Epithelial cell of proximal tubule (primary cell): ENCODE measurements around the gene CUX1. TPM values are rescaled to one million over a fixed set of nuclear protein-coding genes. Genes with fewer than 3 reads are reported as not detected.

Experiments used
- DNase-seq: peaks from one replicate; pipeline ENCODE4 v3.0.0-alpha.2; 2011; ENCODE audit warnings: low read depth
- H3K4me3 ChIP-seq: 2 replicates; pipeline ENCODE4 v1.5.1; 2011; ENCODE audit warnings: low read depth, mild to moderate bottlenecking, low read length
- CTCF ChIP-seq: conservative IDR thresholded peaks from 2 replicates; pipeline ENCODE4 v1.5.1; 2012; ENCODE audit warnings: low read depth, mild to moderate bottlenecking, low read length
- total RNA-seq: library from RNA; depleted of rRNA; stranded (reverse); fragments of >200 nt; gene quantifications from 2 replicates; pipeline ENCODE4 v1.2.3, GENCODE V29; 2015

CUX1 gene
- total RNA-seq, 1 donor from 2014 or later, result 37.3 TPM

DNA sequence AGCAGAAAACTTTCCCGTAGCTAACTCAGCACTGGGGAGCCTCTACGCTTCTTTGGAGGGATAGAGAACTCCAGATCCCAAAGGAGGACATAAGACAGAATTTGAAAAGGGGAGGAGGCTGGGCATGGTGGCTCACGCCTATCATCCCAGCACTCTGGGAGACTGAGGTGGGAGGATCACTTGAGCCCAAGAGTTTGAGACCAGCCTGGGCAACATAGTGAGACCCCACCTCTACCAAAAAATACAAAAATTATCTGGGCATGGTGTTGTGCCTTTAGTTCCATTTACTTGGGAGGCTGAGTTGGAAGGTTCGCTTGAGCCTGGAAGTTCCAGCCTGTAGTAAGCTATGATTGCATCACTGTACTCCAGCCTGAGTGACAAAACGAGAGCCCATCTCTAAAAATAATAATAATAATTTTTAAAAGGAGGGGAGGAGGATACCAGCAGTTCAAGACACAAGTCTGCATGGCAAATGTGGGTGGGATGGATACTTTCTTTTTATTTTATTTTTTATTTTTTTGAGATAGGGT is 303.3 kb downstream of the CUX1 start:
- H3K4me3 ChIP-seq, result no peak overlapping the region
- no peak for DNase-seq
- TF ChIP-seq CTCF, result no peak

GRCh38 chr7:102122026-102122425 is 304.6 kb downstream of the CUX1 start:
- DNase-seq, result no peak
- no peak overlapping the region for H3K4me3 ChIP-seq
- no peak for TF ChIP-seq CTCF

DNA sequence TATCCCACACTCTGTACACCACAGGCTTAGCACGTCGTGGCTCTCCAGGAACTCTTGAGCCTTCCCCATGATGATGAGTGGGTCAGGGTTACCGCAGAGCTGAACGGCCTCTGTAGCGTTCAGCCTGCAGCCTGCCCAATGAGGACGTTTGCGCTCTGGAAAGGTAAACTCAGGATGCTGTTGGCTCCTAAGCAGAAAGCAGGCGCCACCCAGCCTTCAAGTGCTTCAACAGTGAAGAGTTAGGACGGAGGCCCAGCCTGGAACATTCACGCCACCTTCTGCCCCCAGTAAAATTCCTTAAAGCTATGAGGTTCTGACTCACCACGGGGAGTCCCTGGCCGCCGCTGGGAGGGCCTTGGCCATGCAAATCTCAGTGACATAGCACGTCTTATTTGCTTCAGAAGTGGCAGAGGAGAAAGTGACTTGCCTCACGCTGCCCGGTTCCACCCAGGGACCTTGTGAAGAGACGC is 307.7 kb downstream of the CUX1 start:
- H3K4me3 ChIP-seq, result no peak overlapping the region
- peak; percentile 33 for TF ChIP-seq CTCF
- peak; percentile 59 for DNase-seq

DNA sequence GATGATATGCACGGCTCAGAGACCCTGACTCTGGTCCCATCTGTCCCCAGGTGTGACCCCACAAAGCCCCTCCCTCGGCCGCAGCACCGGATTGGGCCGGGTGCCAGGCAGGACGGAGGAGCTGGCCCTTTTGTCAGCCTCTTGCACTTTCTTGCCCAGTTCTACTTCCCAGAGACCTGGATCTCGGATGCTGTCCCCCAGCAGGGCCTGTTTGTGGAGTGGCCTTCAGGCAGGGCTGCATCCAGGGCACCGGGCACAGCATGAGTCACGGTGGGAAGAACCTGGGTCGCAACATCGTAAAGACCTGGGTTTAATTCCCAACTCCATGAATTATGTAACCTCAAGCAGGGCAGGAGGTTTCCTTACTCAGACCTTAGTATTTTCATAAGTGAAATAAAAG is 310.9 kb downstream of the CUX1 start:
- no peak overlapping the region for H3K4me3 ChIP-seq
- DNase-seq, result no peak
- no peak for TF ChIP-seq CTCF

DNA sequence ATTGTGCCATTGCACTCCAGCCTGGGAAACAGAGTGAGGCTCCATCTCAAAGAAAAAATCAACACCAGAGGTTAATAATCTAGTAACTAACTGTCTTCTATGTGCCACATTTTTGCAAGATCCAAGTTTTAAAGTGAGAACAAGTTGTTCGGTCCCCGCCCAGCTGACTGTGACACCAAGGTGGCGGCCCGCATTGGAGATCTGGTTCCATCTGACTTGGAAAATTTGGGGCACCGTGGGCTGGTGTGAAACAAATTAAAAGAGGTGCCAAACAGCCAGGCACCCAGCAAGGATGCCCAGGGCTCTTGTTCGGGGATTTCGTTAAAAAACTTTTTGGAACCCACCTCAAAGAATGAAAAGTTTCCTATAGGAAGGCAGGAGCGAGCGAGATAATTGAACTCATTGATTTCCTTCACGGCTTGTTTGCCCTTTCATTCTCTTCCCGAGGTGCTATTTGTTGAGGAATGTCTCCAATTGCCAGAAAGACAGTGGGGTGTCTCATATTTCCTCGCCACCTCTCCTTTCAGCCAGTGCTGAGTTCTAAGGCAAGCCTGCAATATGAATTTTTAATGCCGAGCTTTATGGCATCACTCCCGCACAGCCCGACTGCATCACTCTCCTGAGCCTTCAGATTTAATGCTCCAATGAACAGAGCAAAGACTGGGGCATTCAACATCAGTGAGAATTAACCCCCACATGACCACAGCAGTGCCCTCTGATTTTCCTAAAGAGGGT is 312.4 kb downstream of the CUX1 start:
- TF ChIP-seq CTCF, result no peak
- DNase-seq, result no peak
- peak overlapping the region; percentile 46 for H3K4me3 ChIP-seq

DNA sequence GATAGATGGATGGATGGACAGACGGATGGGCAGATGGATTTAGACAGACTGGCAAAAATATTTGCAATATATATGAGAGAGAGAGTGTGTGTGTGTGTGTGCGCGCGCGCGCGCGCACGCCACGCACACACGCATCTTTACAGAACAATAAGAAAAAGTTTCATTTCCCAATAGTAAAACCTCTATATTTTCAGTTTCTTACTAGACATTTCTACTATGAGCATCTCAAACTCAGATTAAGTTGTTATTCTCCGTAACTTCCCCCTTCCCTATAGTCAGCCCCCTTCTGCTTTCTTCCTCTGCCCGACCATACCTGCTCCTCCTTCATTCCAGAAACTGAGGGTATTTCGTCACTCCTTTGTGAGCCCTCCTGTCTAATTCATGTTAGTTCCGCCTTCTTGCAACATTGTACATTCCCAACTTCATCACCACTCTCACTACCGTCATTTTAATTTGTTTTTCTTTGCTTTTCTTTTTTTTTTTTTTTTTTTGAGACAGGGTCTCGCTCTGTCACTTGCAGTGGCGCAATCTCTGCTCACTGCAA is 314.9 kb downstream of the CUX1 start:
- no peak for TF ChIP-seq CTCF
- no peak overlapping the region for H3K4me3 ChIP-seq
- no peak for DNase-seq

DNA sequence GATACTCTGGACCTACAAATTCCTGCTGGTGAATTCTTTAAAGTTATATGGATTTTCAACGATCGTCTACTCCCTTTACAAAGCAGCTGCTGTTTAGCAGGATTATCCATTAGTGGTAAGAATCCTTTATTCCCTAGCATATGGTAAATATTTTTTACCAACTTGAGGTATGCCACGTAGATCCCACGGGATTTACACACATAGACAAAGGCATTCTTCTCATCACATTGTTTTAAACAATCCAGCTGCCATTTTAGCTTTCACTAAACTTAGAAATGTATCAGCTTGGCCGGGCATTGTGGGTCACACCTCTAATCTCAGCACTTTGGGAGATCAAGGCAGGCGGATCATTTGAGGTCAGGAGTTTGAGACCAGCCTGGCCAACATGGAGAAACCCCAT is 321.2 kb downstream of the CUX1 start:
- DNase-seq, result no peak
- H3K4me3 ChIP-seq, result no peak overlapping the region
- no peak for TF ChIP-seq CTCF
